HepG2 (cell line): ENCODE measurements around the gene LCLAT1. TPM values are rescaled to one million over a fixed set of nuclear protein-coding genes. Genes with fewer than 3 reads are reported as not detected.

Experiments
- CHCHD3 ChIP-seq: sonication (generic); formaldehyde crosslinking; IDR thresholded peaks from 2 replicates; pipeline ENCODE4 v1.8.0; 2022; ENCODE audit warnings: mild to moderate bottlenecking, missing genetic modification reagents, moderate library complexity
- ELF1 ChIP-seq: sonication (generic); formaldehyde crosslinking; IDR thresholded peaks from 2 replicates; pipeline ENCODE4 v1.4.0; 2020; ENCODE audit warnings: missing genetic modification reagents
- GFI1 ChIP-seq: sonication (generic); formaldehyde crosslinking; IDR thresholded peaks from 2 replicates; pipeline ENCODE4 v1.5.0; 2020; ENCODE audit warnings: missing genetic modification reagents, mild to moderate bottlenecking, borderline replicate concordance
- GPBP1L1 ChIP-seq: sonication (generic); formaldehyde crosslinking; IDR thresholded peaks from 2 replicates; pipeline ENCODE4 v1.5.0; 2020; ENCODE audit warnings: mild to moderate bottlenecking, missing genetic modification reagents
- IKZF1 ChIP-seq: fragments of 450-650 bp; IDR thresholded peaks from 2 replicates; pipeline ENCODE4 v1.7.1; 2016
- NR1H2 ChIP-seq: sonication (generic); formaldehyde crosslinking; IDR thresholded peaks from 2 replicates; pipeline ENCODE4 v1.8.1; 2022; ENCODE audit warnings: low read depth, missing genetic modification reagents, borderline replicate concordance
- PITX1 ChIP-seq: sonication (generic); formaldehyde crosslinking; IDR thresholded peaks from 2 replicates; pipeline ENCODE4 v1.5.1; 2020; ENCODE audit warnings: mild to moderate bottlenecking, missing genetic modification reagents
- SMYD3 ChIP-seq: sonication (generic); formaldehyde crosslinking; IDR thresholded peaks from 2 replicates; pipeline ENCODE4 v1.8.1; 2023; ENCODE audit warnings: mild to moderate bottlenecking, missing genetic modification reagents
- TAF1 ChIP-seq: sonication (generic); formaldehyde crosslinking; IDR thresholded peaks from 2 replicates; pipeline ENCODE4 v1.4.0; 2020; ENCODE audit warnings: missing genetic modification reagents
- THAP11 ChIP-seq: IDR thresholded peaks from 2 replicates; pipeline ENCODE4 v1.6.1; 2016; ENCODE audit warnings: missing biosample characterization, missing genetic modification reagents
- U2AF1 ChIP-seq: fragments of 200-400 bp; formaldehyde crosslinking; optimal IDR thresholded peaks from 2 replicates; pipeline ENCODE3; 2017; ENCODE audit warnings: mild to moderate bottlenecking, low read depth, low read length
- ZNF143 ChIP-seq: sonication (generic); formaldehyde crosslinking; IDR thresholded peaks from 2 replicates; pipeline ENCODE4 v1.4.0; 2020; ENCODE audit warnings: missing genetic modification reagents
- ZNF605 ChIP-seq: sonication (generic); formaldehyde crosslinking; IDR thresholded peaks from 2 replicates; pipeline ENCODE4 v1.8.0; 2022; ENCODE audit warnings: mild to moderate bottlenecking, missing genetic modification reagents
- ZNF749 ChIP-seq: sonication (generic); formaldehyde crosslinking; IDR thresholded peaks from 2 replicates; pipeline ENCODE4 v1.8.0; 2022; ENCODE audit warnings: mild to moderate bottlenecking, missing genetic modification reagents, moderate library complexity, borderline replicate concordance
- ZSCAN12 ChIP-seq: sonication (generic); formaldehyde crosslinking; IDR thresholded peaks from 2 replicates; pipeline ENCODE4 v1.9.0; 2021; ENCODE audit warnings: mild to moderate bottlenecking, missing genetic modification reagents
- polyA plus RNA-seq, 8 experiments: library from polyadenylated mRNA; depleted of rRNA in 3 of 8; stranded (reverse) in 7 of 8; unstranded in 1 of 8; fragments of >200 nt; fragmentation: Illumina TruSeq in 4 of 8; extraction: Trizol in 4 of 8; gene quantifications; 2 replicates each; pipeline versions ENCODE4 v1.2.1 to v1.2.3, GENCODE V29; 2011 to 2016; ENCODE audit warnings: low read depth in 4 of 8, missing spikeins in 1 of 8, mixed read lengths in 1 of 8; ENCODE audit not compliant: insufficient read depth in 1 of 8
- total RNA-seq, 5 experiments: library from RNA; depleted of rRNA; stranded (reverse); fragments of >200 nt; fragmentation: Illumina TruSeq; extraction: Trizol; gene quantifications; 2 replicates each; pipeline ENCODE4 v1.2.3, GENCODE V29; 2016; ENCODE audit warnings: low read depth in 1 of 5
- TF ChIP-seq, protein P1 (sequence below): sonication (generic); formaldehyde crosslinking; IDR thresholded peaks from 2 replicates; pipeline ENCODE4 v1.5.0; 2020; ENCODE audit warnings: mild to moderate bottlenecking, missing genetic modification reagents, moderate library complexity

The LCLAT1 gene
- total and polyA plus RNA-seq, 2 of the 13 experiments (the other 11 are each of a cell fraction or from before 2014, with no cell fraction given): 18.0 to 28.0 TPM

- TF ChIP-seq THAP11 (no peak), U2AF1 (no peak), ZSCAN12 (CRISPR knock-in tag) (no peak), GFI1 (CRISPR knock-in tag) (peak; percentile 90), ZNF605 (no peak), IKZF1 (no peak), SMYD3 (CRISPR knock-in tag) (no peak), ZNF749 (no peak), TAF1 (no peak), NR1H2 (CRISPR knock-in tag) (no peak), GPBP1L1 (CRISPR knock-in tag) (no peak), ELF1 (CRISPR knock-in tag) (no peak), ZNF143 (no peak), CHCHD3 (CRISPR knock-in tag) (no peak), PITX1 (CRISPR knock-in tag) (0 out of 2 replicates have a peak, but pooled peaks have one; percentile 12)
- TF ChIP-seq, protein P1, sequence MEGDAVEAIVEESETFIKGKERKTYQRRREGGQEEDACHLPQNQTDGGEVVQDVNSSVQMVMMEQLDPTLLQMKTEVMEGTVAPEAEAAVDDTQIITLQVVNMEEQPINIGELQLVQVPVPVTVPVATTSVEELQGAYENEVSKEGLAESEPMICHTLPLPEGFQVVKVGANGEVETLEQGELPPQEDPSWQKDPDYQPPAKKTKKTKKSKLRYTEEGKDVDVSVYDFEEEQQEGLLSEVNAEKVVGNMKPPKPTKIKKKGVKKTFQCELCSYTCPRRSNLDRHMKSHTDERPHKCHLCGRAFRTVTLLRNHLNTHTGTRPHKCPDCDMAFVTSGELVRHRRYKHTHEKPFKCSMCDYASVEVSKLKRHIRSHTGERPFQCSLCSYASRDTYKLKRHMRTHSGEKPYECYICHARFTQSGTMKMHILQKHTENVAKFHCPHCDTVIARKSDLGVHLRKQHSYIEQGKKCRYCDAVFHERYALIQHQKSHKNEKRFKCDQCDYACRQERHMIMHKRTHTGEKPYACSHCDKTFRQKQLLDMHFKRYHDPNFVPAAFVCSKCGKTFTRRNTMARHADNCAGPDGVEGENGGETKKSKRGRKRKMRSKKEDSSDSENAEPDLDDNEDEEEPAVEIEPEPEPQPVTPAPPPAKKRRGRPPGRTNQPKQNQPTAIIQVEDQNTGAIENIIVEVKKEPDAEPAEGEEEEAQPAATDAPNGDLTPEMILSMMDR: peak; percentile 73
These were observed 239.0 kb downstream of the LCLAT1 start (continued) for GRCh38 chr2:30686000-30686399.
